H1 (cell line): ENCODE results near the gene BRI3BP. TPM values are rescaled to one million over a fixed set of nuclear protein-coding genes. Genes with fewer than 3 reads are reported as not detected.

ENCODE experiments used
- ASH2L ChIP-seq: fragments of 200-600, 300-600 bp; sonication (generic); IDR thresholded peaks from one replicate; pipeline ENCODE4 v1.7.1; 2017; ENCODE audit warnings: low read length
- CTCF ChIP-seq, 3 experiments: IDR thresholded peaks; 1 replicate in 2 of 3; 2 replicates in 1 of 3; pipeline versions ENCODE4 v1.5.1 to v1.6.1; 2011; ENCODE audit warnings: low read length in 3 of 3, mild to moderate bottlenecking in 3 of 3, inconsistent platforms in 2 of 3, low read depth in 1 of 3, moderate library complexity in 1 of 3; ENCODE audit not compliant: insufficient read depth in 1 of 3; ENCODE audit errors: control extremely low read depth in 1 of 3
- GABPA ChIP-seq: IDR thresholded peaks from 2 replicates; pipeline ENCODE4 v1.6.1; 2011; ENCODE audit warnings: mild to moderate bottlenecking, low read length, moderate library complexity, borderline replicate concordance; ENCODE audit not compliant: insufficient read depth
- MAX ChIP-seq: IDR thresholded peaks from 2 replicates; pipeline ENCODE4 v1.6.1; 2012; ENCODE audit warnings: inconsistent platforms
- POLR2AphosphoS5 ChIP-seq: IDR thresholded peaks from 2 replicates; pipeline ENCODE4 v1.6.1; 2011; ENCODE audit warnings: low read depth, low read length
- RXRA ChIP-seq: IDR thresholded peaks from 2 replicates; pipeline ENCODE4 v1.6.1; 2011; ENCODE audit warnings: low read depth, mild to moderate bottlenecking, low read length, moderate library complexity; ENCODE audit not compliant: insufficient read depth
- SUZ12 ChIP-seq: fragments of 200-600 bp; sonication (generic); IDR thresholded peaks from 2 replicates; pipeline ENCODE4 v1.6.1; 2012; ENCODE audit warnings: mild to moderate bottlenecking, inconsistent platforms, low read length, moderate library complexity, mixed read lengths
- TEAD4 ChIP-seq: IDR thresholded peaks from 2 replicates; pipeline ENCODE4 v1.6.1; 2012; ENCODE audit warnings: low read depth, low read length, inconsistent platforms, mixed read lengths
- polyA plus RNA-seq, 7 experiments: library from polyadenylated mRNA; depleted of rRNA in 3 of 7; stranded (reverse) in 5 of 7; unstranded in 2 of 7; fragments of >200 nt in 5 of 7; fragments of 200-250 nt in 2 of 7; gene quantifications; 1 replicate in 5 of 7; 2 replicates in 1 of 7; 4 replicates in 1 of 7; pipeline versions ENCODE4 v1.2.1 to v1.2.3, GENCODE V29; 2011 to 2013; ENCODE audit warnings: missing spikeins in 2 of 7, mixed read lengths in 2 of 7
- total RNA-seq: library from RNA; stranded (reverse); fragmentation: NEBNext Ultra II Directional; extraction: Animal tissue kit (Norgen Biotek cat#: 25700); gene quantifications from 2 replicates; pipeline ENCODE4 v1.2.1, GENCODE V29; 2021

BRI3BP gene
- total and polyA plus RNA-seq, 2 of the 8 experiments (the other 6 are each of a cell fraction or from before 2014, with no cell fraction given), result 5.4 to 14.2 TPM

GRCh38 chr12:125014526-125014925, 21.1 kb downstream of the BRI3BP start (continued):
- TF ChIP-seq CTCF (IDR thresholded peaks at IDR 0.05; ENCODE audit: control extremely low read depth in 1 of 3, insufficient read depth in 1 of 3, low read depth in 1 of 3, low read length in 3 of 3) (no peak), GABPA (no peak), MAX (no peak), ASH2L (no peak), POLR2AphosphoS5 (no peak), TEAD4 (no peak), RXRA (no peak), SUZ12 (no peak)
- TF ChIP-seq, all 59 proteins: peak for 0
